Measurements from ENCODE around the gene HSPG2. TPM values are rescaled to one million over a fixed set of nuclear protein-coding genes. Genes with fewer than 3 reads are reported as not detected.
"Not testable (repeated sequence)": the region's sequence is repeated elsewhere in the genome, so short reads cannot be mapped to it uniquely, and the experiment has no call there.

HSPG2 gene
- total RNA-seq, 1 donor from 2014 or later = 656 TPM

DNA sequence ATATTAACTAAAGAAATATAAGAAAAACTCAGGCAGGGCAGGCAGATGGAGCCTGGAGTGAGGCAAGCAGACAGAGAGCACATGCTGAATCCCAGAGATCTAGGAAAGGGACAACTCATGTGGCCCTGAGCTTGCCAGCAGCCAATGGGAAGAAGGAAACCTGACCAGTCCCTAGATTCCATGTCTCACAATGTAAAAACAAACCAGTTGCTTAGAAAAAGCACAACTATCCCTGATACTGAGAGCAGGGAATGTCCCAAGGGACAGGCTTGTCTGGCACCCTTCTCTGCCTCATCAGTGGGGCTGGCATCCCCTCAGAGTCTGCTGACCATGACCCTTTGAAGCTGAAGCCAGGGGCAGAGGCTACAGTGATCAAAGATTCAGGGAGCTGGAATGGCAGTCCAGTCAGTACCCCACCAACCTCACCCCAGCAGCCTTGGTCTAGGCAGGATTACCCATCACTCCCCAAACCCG, 27.8 kb downstream of the HSPG2 start:
- Mint-ChIP-seq H3K4me1 (ENCODE audit: low read depth) (peaks cover 32% of the 10 kb centered on the region), H3K4me3 (ENCODE audit: low read depth) (no peak overlapping the region), H3K9me3 (ENCODE audit: low read depth) (no peaks in the 10 kb centered on the region), H3K27ac (peak overlapping the region; percentile 16), H3K27me3 (no peaks in the 10 kb centered on the region), H3K36me3 (ENCODE audit: insufficient read depth) (peaks cover 11% of the 10 kb centered on the region)
- TF ChIP-seq CTCF (IDR thresholded peaks at IDR 0.05; ENCODE audit: unreplicated experiment) = no peak
- DNase-seq (ENCODE audit: low spot score, unreplicated experiment) = no peak

GRCh38 chr1:21907737-21908534, 29.2 kb downstream of the HSPG2 start:
- not testable (repeated sequence) for DNase-seq (ENCODE audit: low spot score, unreplicated experiment); H3K4me3 Mint-ChIP-seq (ENCODE audit: low read depth); H3K27me3 Mint-ChIP-seq; H3K9me3 Mint-ChIP-seq (ENCODE audit: low read depth); H3K36me3 Mint-ChIP-seq (ENCODE audit: insufficient read depth)
- H3K27ac Mint-ChIP-seq = peak overlapping the region; percentile 89
- H3K4me1 Mint-ChIP-seq (ENCODE audit: low read depth) = peaks cover 31% of the 10 kb centered on the region

DNA sequence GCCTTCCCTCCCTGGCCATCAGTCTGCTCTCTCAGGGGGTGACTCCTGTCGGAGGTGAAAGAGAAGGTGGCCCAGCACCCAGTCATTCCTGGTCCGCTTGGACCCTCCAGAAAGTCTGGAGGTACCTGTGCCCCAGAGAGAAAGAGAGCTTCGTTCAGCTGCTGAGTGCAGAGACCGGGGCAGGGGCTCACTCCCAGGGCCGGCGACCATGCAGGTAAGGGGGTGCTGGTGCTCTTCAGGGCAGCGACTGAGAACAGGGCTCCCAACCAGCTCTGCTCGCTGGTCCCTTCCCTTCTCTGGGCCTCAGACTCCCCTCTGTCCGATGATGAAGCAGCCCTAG, 30.1 kb downstream of the HSPG2 start:
- peaks cover 7% of the 10 kb centered on the region for H3K36me3 Mint-ChIP-seq (ENCODE audit: insufficient read depth)
- no peak for TF ChIP-seq CTCF (IDR thresholded peaks at IDR 0.05; ENCODE audit: unreplicated experiment)
- H3K9me3 Mint-ChIP-seq (ENCODE audit: low read depth) = no peaks in the 10 kb centered on the region
- H3K4me3 Mint-ChIP-seq (ENCODE audit: low read depth) = no peak overlapping the region
- no peak overlapping the region for H3K27ac Mint-ChIP-seq
- DNase-seq (ENCODE audit: low spot score, unreplicated experiment) = no peak
- no peaks in the 10 kb centered on the region for H3K27me3 Mint-ChIP-seq
- H3K4me1 Mint-ChIP-seq (ENCODE audit: low read depth) = peaks cover 40% of the 10 kb centered on the region

GRCh38 chr1:21906173-21907078, 30.7 kb downstream of the HSPG2 start:
- peaks cover 7% of the 10 kb centered on the region for H3K36me3 Mint-ChIP-seq (ENCODE audit: insufficient read depth)
- no peak for TF ChIP-seq CTCF (IDR thresholded peaks at IDR 0.05; ENCODE audit: unreplicated experiment)
- peaks cover 41% of the 10 kb centered on the region for H3K4me1 Mint-ChIP-seq (ENCODE audit: low read depth)
- no peak overlapping the region for H3K27ac Mint-ChIP-seq
- H3K9me3 Mint-ChIP-seq (ENCODE audit: low read depth) = no peaks in the 10 kb centered on the region
- no peaks in the 10 kb centered on the region for H3K27me3 Mint-ChIP-seq
- no peak overlapping the region for H3K4me3 Mint-ChIP-seq (ENCODE audit: low read depth)
- DNase-seq (ENCODE audit: low spot score, unreplicated experiment) = no peak

DNA sequence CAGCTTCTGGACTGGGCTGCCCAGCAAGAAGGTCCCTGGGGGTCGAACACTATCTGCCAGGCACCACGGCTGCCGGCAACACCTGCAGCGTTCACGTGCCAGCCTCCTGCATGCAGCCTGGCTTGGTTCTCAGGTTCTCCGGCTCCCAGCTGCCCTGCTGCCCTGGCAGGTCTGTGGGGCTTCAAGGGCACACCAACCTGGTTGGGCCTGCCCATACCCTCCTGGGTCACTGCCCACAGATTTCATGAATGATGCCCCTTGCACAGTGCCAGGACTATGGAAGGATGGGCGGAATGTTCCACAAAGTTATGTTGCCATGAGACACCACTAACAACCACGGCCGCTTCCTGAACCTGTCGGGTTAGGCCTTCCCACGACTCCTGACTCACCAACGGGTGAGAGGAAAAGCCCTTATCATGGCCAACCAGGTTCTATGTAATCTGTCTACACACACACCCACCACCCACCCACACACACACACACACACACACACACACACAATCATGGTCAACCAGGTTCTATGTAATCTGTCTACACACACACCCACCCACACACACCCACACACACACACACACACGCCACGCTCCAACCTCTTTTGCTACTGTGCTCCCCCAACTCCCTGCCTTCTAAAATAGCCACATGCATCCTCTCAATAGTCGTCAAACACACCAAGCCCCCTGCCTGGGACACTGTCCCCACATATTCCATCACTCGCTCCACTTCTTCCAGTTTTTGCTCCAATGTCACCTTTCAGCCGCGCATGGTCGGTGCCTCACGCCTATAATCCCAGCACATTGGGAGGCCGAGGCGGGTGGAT, 32.2 kb downstream of the HSPG2 start:
- peak overlapping the region; percentile 51 for H3K27ac Mint-ChIP-seq
- H3K9me3 Mint-ChIP-seq (ENCODE audit: low read depth) = no peaks in the 10 kb centered on the region
- H3K4me1 Mint-ChIP-seq (ENCODE audit: low read depth) = peaks cover 38% of the 10 kb centered on the region
- no peak for DNase-seq (ENCODE audit: low spot score, unreplicated experiment)
- peaks cover 4% of the 10 kb centered on the region for H3K36me3 Mint-ChIP-seq (ENCODE audit: insufficient read depth)
- TF ChIP-seq CTCF (IDR thresholded peaks at IDR 0.05; ENCODE audit: unreplicated experiment) = no peak
- no peak overlapping the region for H3K4me3 Mint-ChIP-seq (ENCODE audit: low read depth)
- H3K27me3 Mint-ChIP-seq = no peaks in the 10 kb centered on the region
